ENCODE measurements around the gene RSPH9.

The RSPH9 gene

GRCh38 chr6:43667245-43668150 lies 22.7 kb downstream of the RSPH9 start:
- Mint-ChIP-seq H3K27ac (peak overlapping the region; percentile 28 to 71), H3K4me1 (ENCODE audit: low read depth in 2 of 2) (peaks cover 13 to 18% of the 10 kb centered on the region in 2 donors), H3K9me3 (no peaks in the 10 kb centered on the region), H3K4me3 (peak overlapping the region; percentile 28 to 52), H3K36me3 (ENCODE audit: insufficient read depth) (peaks cover 9% of the 10 kb centered on the region), H3K27me3 (peaks cover 5 to 8% of the 10 kb centered on the region in 2 donors)
- peak; percentile 78 for ATAC-seq (replicated peaks)
- DNase-seq = peak; percentile 79 to 82 (median 80)

GRCh38 chr6:43668151-43669028 lies 23.6 kb downstream of the RSPH9 start:
- peak in 2 of 3 experiments; percentile 18 to 32 for DNase-seq

GRCh38 chr6:43669050-43669921 lies 24.4 kb downstream of the RSPH9 start:
- Mint-ChIP-seq H3K4me1 (ENCODE audit: low read depth in 2 of 2) (peaks cover 13 to 18% of the 10 kb centered on the region in 2 donors), H3K27me3 (peaks cover 3 to 5% of the 10 kb centered on the region in 2 donors), H3K9me3 (no peaks in the 10 kb centered on the region), H3K36me3 (ENCODE audit: insufficient read depth) (peaks cover 23% of the 10 kb centered on the region), H3K4me3 (no peak overlapping the region), H3K27ac (peak overlapping the region in 1 of 2 donors; percentile 66)
- DNase-seq = no peak
- ATAC-seq (replicated peaks) = no peak

More at GRCh38 chr6:43668151-43669028, 23.6 kb downstream of the RSPH9 start:
- peaks cover 13 to 18% of the 10 kb centered on the region in 2 donors for H3K4me1 Mint-ChIP-seq (ENCODE audit: low read depth in 2 of 2)
- H3K36me3 Mint-ChIP-seq (ENCODE audit: insufficient read depth) = peaks cover 15% of the 10 kb centered on the region
- H3K4me3 Mint-ChIP-seq = no peak overlapping the region
- H3K27me3 Mint-ChIP-seq = peaks cover 5 to 8% of the 10 kb centered on the region in 2 donors
- no peaks in the 10 kb centered on the region for H3K9me3 Mint-ChIP-seq
- H3K27ac Mint-ChIP-seq = peak overlapping the region; percentile 28 to 71
- peak; percentile 68 for ATAC-seq (replicated peaks)

- Mint-ChIP-seq H3K4me1 (ENCODE audit: low read depth in 2 of 2) (peaks cover 13 to 18% of the 10 kb centered on the region in 2 donors), H3K27me3 (no peaks in the 10 kb centered on the region), H3K27ac (peak overlapping the region in 1 of 2 donors; percentile 66), H3K4me3 (no peak overlapping the region), H3K9me3 (no peaks in the 10 kb centered on the region), H3K36me3 (ENCODE audit: insufficient read depth) (peaks cover 31% of the 10 kb centered on the region)
- DNase-seq (no peak), ATAC-seq (replicated peaks) (no peak)
These were observed 25.2 kb downstream of the RSPH9 start for GRCh38 chr6:43669922-43670622.

GRCh38 chr6:43670623-43670986 lies 25.8 kb downstream of the RSPH9 start:
- Mint-ChIP-seq H3K27me3 (no peaks in the 10 kb centered on the region), H3K4me1 (ENCODE audit: low read depth in 2 of 2) (peaks cover 13 to 18% of the 10 kb centered on the region in 2 donors), H3K27ac (peak overlapping the region in 1 of 2 donors; percentile 66), H3K4me3 (no peak overlapping the region), H3K36me3 (ENCODE audit: insufficient read depth) (peaks cover 33% of the 10 kb centered on the region), H3K9me3 (no peaks in the 10 kb centered on the region)
- DNase-seq = no peak
- ATAC-seq (replicated peaks) = no peak

- peaks cover 13 to 18% of the 10 kb centered on the region in 2 donors for H3K4me1 Mint-ChIP-seq (ENCODE audit: low read depth in 2 of 2)
- H3K27ac Mint-ChIP-seq = peak overlapping the region; percentile 46 to 66
- no peak for DNase-seq
- H3K36me3 Mint-ChIP-seq (ENCODE audit: insufficient read depth) = peaks cover 33% of the 10 kb centered on the region
- no peaks in the 10 kb centered on the region for H3K27me3 Mint-ChIP-seq
- H3K4me3 Mint-ChIP-seq = no peak overlapping the region
- H3K9me3 Mint-ChIP-seq = no peaks in the 10 kb centered on the region
- no peak for ATAC-seq (replicated peaks)
These were observed 26.4 kb downstream of the RSPH9 start for GRCh38 chr6:43671011-43671800.

- Mint-ChIP-seq H3K4me3 (no peak overlapping the region), H3K27me3 (no peaks in the 10 kb centered on the region), H3K27ac (peak overlapping the region; percentile 15 to 46), H3K9me3 (no peaks in the 10 kb centered on the region), H3K36me3 (ENCODE audit: insufficient read depth) (peaks cover 38% of the 10 kb centered on the region), H3K4me1 (ENCODE audit: low read depth in 2 of 2) (peaks cover 12 to 15% of the 10 kb centered on the region in 2 donors)
- DNase-seq (no peak), ATAC-seq (replicated peaks) (no peak)
These were observed 27.2 kb downstream of the RSPH9 start for GRCh38 chr6:43671801-43672690.

- DNase-seq (no peak), ATAC-seq (replicated peaks) (no peak)
- no peak overlapping the region for H3K4me3 Mint-ChIP-seq
- no peaks in the 10 kb centered on the region for H3K9me3 Mint-ChIP-seq
- peaks cover 0 to under 1% of the 10 kb centered on the region in 2 donors for H3K4me1 Mint-ChIP-seq (ENCODE audit: low read depth in 2 of 2)
- H3K27ac Mint-ChIP-seq = no peak overlapping the region
- H3K36me3 Mint-ChIP-seq (ENCODE audit: insufficient read depth) = peaks cover 51% of the 10 kb centered on the region
- no peaks in the 10 kb centered on the region for H3K27me3 Mint-ChIP-seq
These were observed 28.7 kb downstream of the RSPH9 start for GRCh38 chr6:43673444-43674084.

GRCh38 chr6:43674291-43674690 lies 29.5 kb downstream of the RSPH9 start:
- H3K27ac Mint-ChIP-seq = no peak overlapping the region
- peaks cover 52% of the 10 kb centered on the region for H3K36me3 Mint-ChIP-seq (ENCODE audit: insufficient read depth)

GRCh38 chr6:43674921-43675320 lies 30.1 kb downstream of the RSPH9 start:
- H3K27ac Mint-ChIP-seq = peak overlapping the region in 1 of 2 donors; percentile 57
- ATAC-seq (replicated peaks) (no peak), DNase-seq (no peak)
- H3K9me3 Mint-ChIP-seq = no peaks in the 10 kb centered on the region
- H3K4me3 Mint-ChIP-seq = no peak overlapping the region
- no peaks in the 10 kb centered on the region for H3K4me1 Mint-ChIP-seq (ENCODE audit: low read depth in 2 of 2)
- H3K36me3 Mint-ChIP-seq (ENCODE audit: insufficient read depth) = peaks cover 55% of the 10 kb centered on the region
- H3K27me3 Mint-ChIP-seq = no peaks in the 10 kb centered on the region

More at GRCh38 chr6:43674291-43674690, 29.5 kb downstream of the RSPH9 start:
- ATAC-seq (replicated peaks) = no peak
- Mint-ChIP-seq H3K9me3 (no peaks in the 10 kb centered on the region), H3K4me3 (no peak overlapping the region), H3K27me3 (no peaks in the 10 kb centered on the region), H3K4me1 (ENCODE audit: low read depth in 2 of 2) (no peaks in the 10 kb centered on the region)
- no peak for DNase-seq
